Trophoblast cell (in vitro differentiated cells and primary cell): ENCODE results near the gene GLIS1.

Source experiments
- DNase-seq, 2 donors: peaks; one replicate each; pipeline ENCODE4 v3.0.0-alpha.2; 2016
- H2AFZ ChIP-seq: 2 replicates; pipeline ENCODE4 v1.6.1; 2013; ENCODE audit warnings: low read length, moderate library complexity, mild to moderate bottlenecking; ENCODE audit not compliant: insufficient read depth, poor library complexity
- H2AK5ac ChIP-seq: 2 replicates; pipeline ENCODE4 v1.6.1; 2013; ENCODE audit warnings: mild to moderate bottlenecking, low read length
- H2BK120ac ChIP-seq: 2 replicates; pipeline ENCODE4 v1.6.1; 2013; ENCODE audit warnings: low read length, mild to moderate bottlenecking, moderate library complexity; ENCODE audit not compliant: insufficient read depth, poor library complexity
- H2BK12ac ChIP-seq: 2 replicates; pipeline ENCODE4 v1.6.1; 2013; ENCODE audit warnings: mild to moderate bottlenecking, low read length, moderate library complexity
- H2BK5ac ChIP-seq: 2 replicates; pipeline ENCODE4 v1.6.1; 2013; ENCODE audit warnings: low read length, low read depth, moderate library complexity, mild to moderate bottlenecking; ENCODE audit not compliant: poor library complexity
- H3K14ac ChIP-seq: 2 replicates; pipeline ENCODE4 v1.6.1; 2013; ENCODE audit warnings: mild to moderate bottlenecking, low read length
- H3K18ac ChIP-seq: 2 replicates; pipeline ENCODE4 v1.6.1; 2013; ENCODE audit warnings: mild to moderate bottlenecking, low read length
- H3K23ac ChIP-seq: 2 replicates; pipeline ENCODE4 v1.6.1; 2013; ENCODE audit warnings: low read length
- H3K27ac ChIP-seq: 2 replicates; pipeline ENCODE4 v1.5.1; 2013; ENCODE audit warnings: low read depth, mild to moderate bottlenecking, inconsistent platforms, low read length, moderate library complexity
- H3K27me3 ChIP-seq: 2 replicates; pipeline ENCODE4 v1.6.1; 2013; ENCODE audit warnings: inconsistent platforms, mild to moderate bottlenecking, low read length, moderate library complexity; ENCODE audit not compliant: insufficient read depth
- H3K36me3 ChIP-seq, 2 experiments: 1 replicate in 1 of 2; 2 replicates in 1 of 2; pipeline ENCODE4 v1.6.1; 2013; ENCODE audit warnings: low read length in 2 of 2, mild to moderate bottlenecking in 2 of 2, moderate library complexity in 1 of 2; ENCODE audit not compliant: insufficient read depth in 2 of 2, control insufficient read depth in 1 of 2
- H3K4ac ChIP-seq: 2 replicates; pipeline ENCODE4 v1.6.1; 2013; ENCODE audit warnings: low read depth, mild to moderate bottlenecking, low read length, moderate library complexity
- H3K4me1 ChIP-seq, 2 experiments: 1 replicate in 1 of 2; 2 replicates in 1 of 2; pipeline ENCODE4 v1.6.1; 2013; ENCODE audit warnings: low read length in 2 of 2, mild to moderate bottlenecking in 2 of 2, moderate library complexity in 1 of 2; ENCODE audit not compliant: insufficient read depth in 2 of 2, control insufficient read depth in 1 of 2
- H3K4me2 ChIP-seq: 2 replicates; pipeline ENCODE4 v1.6.1; 2013; ENCODE audit warnings: inconsistent platforms, mild to moderate bottlenecking, low read length, moderate library complexity
- H3K4me3 ChIP-seq: 2 replicates; pipeline ENCODE4 v1.5.1; 2013; ENCODE audit warnings: mild to moderate bottlenecking, low read depth, low read length, inconsistent platforms
- H3K79me1 ChIP-seq: one replicate; pipeline ENCODE4 v1.6.1; 2013; ENCODE audit warnings: low read length
- H3K79me2 ChIP-seq: 2 replicates; pipeline ENCODE4 v1.6.1; 2013; ENCODE audit warnings: low read length, mild to moderate bottlenecking; ENCODE audit not compliant: control insufficient read depth, insufficient read depth, poor library complexity
- H3K9ac ChIP-seq: 2 replicates; pipeline ENCODE4 v1.6.1; 2013; ENCODE audit warnings: mild to moderate bottlenecking, low read length
- H3K9me3 ChIP-seq: 2 replicates; pipeline ENCODE4 v1.6.1; 2013; ENCODE audit warnings: low read depth, mild to moderate bottlenecking, control low read depth, inconsistent platforms, low read length; ENCODE audit not compliant: insufficient read depth
- H4K12ac ChIP-seq: 2 replicates; pipeline ENCODE4 v1.6.1; 2013; ENCODE audit warnings: low read depth, mild to moderate bottlenecking, low read length, moderate library complexity
- H4K8ac ChIP-seq: 2 replicates; pipeline ENCODE4 v1.6.1; 2013; ENCODE audit warnings: low read depth, mild to moderate bottlenecking, low read length, moderate library complexity
- H4K91ac ChIP-seq: one replicate; pipeline ENCODE4 v1.6.1; 2013; ENCODE audit warnings: low read depth, mild to moderate bottlenecking, low read length, moderate library complexity
- WGBS: extraction: QIAGEN DNeasy Blood & Tissue Kit; methylation state at CpG from one replicate; pipeline ENCODE4 v1.1.7; 2013; ENCODE audit warnings: missing lambda C conversion rate; ENCODE audit not compliant: insufficient read length, insufficient coverage; ENCODE audit errors: extremely low coverage; 5-methylcytosine and 5-hydroxymethylcytosine counted together

The GLIS1 gene

GRCh38 chr1:53686965-53687267 is 52.0 kb downstream of the GLIS1 start:
- Histone ChIP-seq H3K79me1 (no peaks in the 10 kb centered on the region), H3K27me3 (no peaks in the 10 kb centered on the region), H3K4me2 (no peak overlapping the region), H3K79me2 (no peaks in the 10 kb centered on the region), H3K14ac (no peak overlapping the region), H3K4me1 (peaks cover 4% of the 10 kb centered on the region in 2 experiments), H3K4ac (no peak overlapping the region), H4K8ac (no peak overlapping the region), H3K27ac (no peak overlapping the region), H3K9me3 (peaks cover 4% of the 10 kb centered on the region), H3K18ac (no peak overlapping the region), H3K23ac (no peak overlapping the region), H4K91ac (no peak overlapping the region), H2AK5ac (no peak overlapping the region), H4K12ac (no peak overlapping the region), H2AFZ (no peak overlapping the region), H3K4me3 (no peak overlapping the region), H3K9ac (no peak overlapping the region), H2BK12ac (no peak overlapping the region), H2BK120ac (no peak overlapping the region), H2BK5ac (no peak overlapping the region), H3K36me3 (no peaks in the 10 kb centered on the region)
- DNase-seq, result no peak
- no CpG with 5 or more reads among the region's 7 CpGs for WGBS

- no CpG with 5 or more reads among the region's 13 CpGs for WGBS
- no peaks in the 10 kb centered on the region for H3K79me2 ChIP-seq
- no peak overlapping the region for H4K91ac ChIP-seq
- no peak overlapping the region for H3K4me3 ChIP-seq
- H3K4me1 ChIP-seq, result peaks cover 4% of the 10 kb centered on the region in 2 experiments
- H3K18ac ChIP-seq, result no peak overlapping the region
- H3K79me1 ChIP-seq, result no peaks in the 10 kb centered on the region
- no peak overlapping the region for H3K27ac ChIP-seq
- H3K14ac ChIP-seq, result no peak overlapping the region
- H2BK12ac ChIP-seq, result no peak overlapping the region
- H2AK5ac ChIP-seq, result no peak overlapping the region
- no peak overlapping the region for H2AFZ ChIP-seq
- H3K27me3 ChIP-seq, result no peaks in the 10 kb centered on the region
- H3K36me3 ChIP-seq, result no peaks in the 10 kb centered on the region
- no peak overlapping the region for H2BK120ac ChIP-seq
- H2BK5ac ChIP-seq, result no peak overlapping the region
- H4K12ac ChIP-seq, result no peak overlapping the region
- no peak for DNase-seq
- no peak overlapping the region for H3K4ac ChIP-seq
- H3K4me2 ChIP-seq, result no peak overlapping the region
- no peak overlapping the region for H3K9ac ChIP-seq
- H3K9me3 ChIP-seq, result peaks cover 4% of the 10 kb centered on the region
- H4K8ac ChIP-seq, result no peak overlapping the region
- no peak overlapping the region for H3K23ac ChIP-seq
Observed at GRCh38 chr1:53686091-53686964, 52.6 kb downstream of the GLIS1 start.

GRCh38 chr1:53685272-53686051 is 53.5 kb downstream of the GLIS1 start:
- Histone ChIP-seq H3K4ac (no peak overlapping the region), H3K4me2 (no peak overlapping the region), H3K79me1 (no peaks in the 10 kb centered on the region), H3K27me3 (no peaks in the 10 kb centered on the region), H3K4me3 (no peak overlapping the region), H4K12ac (no peak overlapping the region), H3K14ac (no peak overlapping the region), H2BK12ac (no peak overlapping the region), H3K23ac (no peak overlapping the region), H3K9ac (no peak overlapping the region), H3K79me2 (no peaks in the 10 kb centered on the region), H3K18ac (no peak overlapping the region), H4K8ac (no peak overlapping the region), H2BK5ac (no peak overlapping the region), H3K27ac (no peak overlapping the region), H3K9me3 (peaks cover 4% of the 10 kb centered on the region), H2AK5ac (no peak overlapping the region), H3K4me1 (peaks cover 4% of the 10 kb centered on the region in 2 experiments), H2BK120ac (no peak overlapping the region), H3K36me3 (no peaks in the 10 kb centered on the region), H4K91ac (no peak overlapping the region), H2AFZ (no peak overlapping the region)
- no CpG with 5 or more reads among the region's 28 CpGs for WGBS
- DNase-seq, result peak in 1 of 2 donors; percentile 12

- Histone ChIP-seq H3K14ac (no peak overlapping the region), H2AFZ (no peak overlapping the region), H3K18ac (no peak overlapping the region), H3K4me3 (no peak overlapping the region), H2BK120ac (no peak overlapping the region), H3K79me1 (no peaks in the 10 kb centered on the region), H2BK12ac (no peak overlapping the region), H4K8ac (no peak overlapping the region), H3K27me3 (no peaks in the 10 kb centered on the region), H2AK5ac (no peak overlapping the region), H3K79me2 (no peaks in the 10 kb centered on the region), H3K27ac (no peak overlapping the region), H3K4ac (no peak overlapping the region), H4K12ac (no peak overlapping the region), H4K91ac (no peak overlapping the region), H3K23ac (no peak overlapping the region), H3K4me1 (peaks cover 4% of the 10 kb centered on the region in 2 experiments), H2BK5ac (no peak overlapping the region), H3K4me2 (no peak overlapping the region), H3K36me3 (no peaks in the 10 kb centered on the region), H3K9ac (no peak overlapping the region), H3K9me3 (peaks cover under 1% of the 10 kb centered on the region)
- DNase-seq, result no peak
- no CpG with 5 or more reads among the region's 1 CpG for WGBS
Observed at GRCh38 chr1:53684741-53685140, 54.2 kb downstream of the GLIS1 start.
